HFFc6 (cell line): Measurements from ENCODE around the gene KIF23. TPM values are rescaled to one million over a fixed set of nuclear protein-coding genes. Genes with fewer than 3 reads are reported as not detected.

Source experiments
- DNase-seq: peaks from one replicate; pipeline ENCODE4 v3.0.0-alpha.2; 2018
- H3K27ac Mint-ChIP-seq: 2 replicates; pipeline ENCODE4 v1.8.0; 2020; ENCODE audit warnings: mild to moderate bottlenecking, mixed read lengths
- H3K27me3 Mint-ChIP-seq: 2 replicates; pipeline ENCODE4 v1.8.0; 2021; ENCODE audit warnings: mild to moderate bottlenecking, moderate library complexity, mixed read lengths; ENCODE audit not compliant: insufficient read depth
- H3K36me3 Mint-ChIP-seq: 2 replicates; pipeline ENCODE4 v1.8.0; 2021; ENCODE audit warnings: low read depth, mixed read lengths
- H3K4me1 Mint-ChIP-seq: 2 replicates; pipeline ENCODE4 v1.8.0; 2020; ENCODE audit warnings: low read depth, mixed read lengths
- H3K4me3 Mint-ChIP-seq: 2 replicates; pipeline ENCODE4 v1.8.0; 2020; ENCODE audit warnings: mild to moderate bottlenecking, moderate library complexity, mixed read lengths
- H3K9me3 Mint-ChIP-seq: 2 replicates; pipeline ENCODE4 v1.8.0; 2020; ENCODE audit warnings: mild to moderate bottlenecking, mixed read lengths
- CTCF ChIP-seq: fragments of 200-600 bp; sonication (generic); IDR thresholded peaks from 2 replicates; pipeline ENCODE4 v1.5.0; 2021; ENCODE audit warnings: antibody characterized with exemption, mild to moderate bottlenecking
- total RNA-seq, 6 experiments: library from RNA; stranded (reverse); fragmentation: NEBNext Ultra II Directional; extraction: Animal tissue kit (Norgen Biotek cat#: 25700); gene quantifications; 2 replicates in 1 of 6; 3 replicates in 5 of 6; pipeline ENCODE4 v1.2.3, GENCODE V29; 2021

KIF23 gene
- total RNA-seq, 6 experiments from 2014 or later = 37.0 to 74.7 (median 64.6) TPM

- H3K27ac Mint-ChIP-seq = no peak overlapping the region
- H3K4me3 Mint-ChIP-seq = no peak overlapping the region
- no peaks in the 10 kb centered on the region; the same call in 1 of the 2 replicates for H3K36me3 Mint-ChIP-seq
- peaks cover 5% of the 10 kb centered on the region; the same call in 1 of the 2 replicates for H3K9me3 Mint-ChIP-seq
- no peak for TF ChIP-seq CTCF
- H3K27me3 Mint-ChIP-seq = peaks cover 18% of the 10 kb centered on the region
- H3K4me1 Mint-ChIP-seq = no peaks in the 10 kb centered on the region
- no peak for DNase-seq
Observed at GRCh38 chr15:69496001-69496400, 81.9 kb downstream of the KIF23 start.

- Mint-ChIP-seq H3K27me3 (peaks cover 21% of the 10 kb centered on the region), H3K36me3 (no peaks in the 10 kb centered on the region), H3K9me3 (no peaks in the 10 kb centered on the region), H3K27ac (no peak overlapping the region), H3K4me1 (no peaks in the 10 kb centered on the region), H3K4me3 (no peak overlapping the region)
- no peak for TF ChIP-seq CTCF
- no peak for DNase-seq
Observed at GRCh38 chr15:69497076-69497475, 82.9 kb downstream of the KIF23 start.

GRCh38 chr15:69497667-69498066 lies 83.5 kb downstream of the KIF23 start:
- no peak for DNase-seq
- TF ChIP-seq CTCF = no peak
- no peaks in the 10 kb centered on the region for H3K36me3 Mint-ChIP-seq
- H3K27me3 Mint-ChIP-seq = peaks cover 22% of the 10 kb centered on the region
- no peak overlapping the region for H3K27ac Mint-ChIP-seq
- H3K9me3 Mint-ChIP-seq = no peaks in the 10 kb centered on the region
- no peak overlapping the region for H3K4me3 Mint-ChIP-seq
- no peaks in the 10 kb centered on the region for H3K4me1 Mint-ChIP-seq

Other genes with a start within 250 kb of the KIF23 start
- gene PAQR5, start 115.4 kb upstream of the KIF23 start, total RNA-seq = 1 to 10 TPM; 1.3 to 2.2 (median 1.6) TPM
- 1,000 to 10,000 TPM; 1,302 to 1,622 (median 1,423) TPM for gene RPLP1, start 38.5 kb downstream of the KIF23 start, total RNA-seq